GM21786 (cell line): ENCODE data around the gene GABPA.
A peak's percentile ranks its signal among the peaks of the same experiment; 100 is the strongest.
"Not testable (repeated sequence)": the region's sequence is repeated elsewhere in the genome, so short reads cannot be mapped to it uniquely, and the experiment has no call there.

Experiments used
- ATAC-seq: cut with Tn5 transposase; IDR thresholded peaks from one replicate; pipeline ENCODE4 v1.9.1; 2021; ENCODE audit not compliant: unreplicated experiment

Gene GABPA

GRCh38 chr21:25734904-25735645, at the start of gene GABPA, which contains the start of gene ATP5PF:
Gene GABPA, plus strand, starts transcription at chr21:25734972. Its CDS starts 6,627 bp downstream, at chr21:25741599.
Gene ATP5PF, minus strand, starts transcription at chr21:25734904. Its CDS starts 5,110 bp downstream, at chr21:25729794.
- ATAC-seq, result peak; percentile 84

GRCh38 chr21:25687787-25688186, 47.0 kb upstream of the GABPA start:
- no peak for ATAC-seq

- no peak for ATAC-seq
These were observed 46.3 kb upstream of the GABPA start for GRCh38 chr21:25688275-25689155.

GRCh38 chr21:25689226-25689625, 45.5 kb upstream of the GABPA start:
- ATAC-seq, result no peak

- ATAC-seq, result no peak
These were observed 42.8 kb upstream of the GABPA start for GRCh38 chr21:25691976-25692375.

- not testable (repeated sequence) for ATAC-seq
These were observed 39.3 kb upstream of the GABPA start for GRCh38 chr21:25695461-25695860.

GRCh38 chr21:25700741-25701140, 34.0 kb upstream of the GABPA start:
- no peak for ATAC-seq

GRCh38 chr21:25701529-25701928, 33.2 kb upstream of the GABPA start:
- ATAC-seq, result no peak

GRCh38 chr21:25708467-25709065, 26.2 kb upstream of the GABPA start:
- peak; percentile 62 for ATAC-seq

GRCh38 chr21:25709684-25710265, 25.0 kb upstream of the GABPA start:
- ATAC-seq, result no peak

GRCh38 chr21:25710550-25710949, 24.2 kb upstream of the GABPA start:
- ATAC-seq, result no peak

- ATAC-seq, result not testable (repeated sequence)
These were observed 20.7 kb upstream of the GABPA start for GRCh38 chr21:25714066-25714465.

GRCh38 chr21:25717491-25718147, 17.2 kb upstream of the GABPA start:
- no peak for ATAC-seq

GRCh38 chr21:25721987-25722386, 12.8 kb upstream of the GABPA start:
- no peak for ATAC-seq

GRCh38 chr21:25722631-25723030, 12.1 kb upstream of the GABPA start:
- ATAC-seq, result no peak

- no peak for ATAC-seq
These were observed 2.5 kb upstream of the GABPA start for GRCh38 chr21:25732091-25732760.

- peak; percentile 1 for ATAC-seq
These were observed 716 bp upstream of the GABPA start for GRCh38 chr21:25733859-25734653.

- peak; percentile 0 for ATAC-seq
These were observed 193 bp upstream of the GABPA start for GRCh38 chr21:25734654-25734903.
